Thyroid gland (tissue), 4 donors: Measurements from ENCODE around the gene SIK3. TPM values are rescaled to one million over a fixed set of nuclear protein-coding genes. Genes with fewer than 3 reads are reported as not detected.

ENCODE experiments used
- DNase-seq, 2 donors: peaks; one replicate each; pipeline ENCODE4 v3.0.0-alpha.2; 2019
- H3K27ac ChIP-seq, 3 donors: fragments of 200-600 bp; sonication (generic); 1 replicate in 2 of 3; 2 replicates in 1 of 3; pipeline ENCODE4 v1.5.1; 2016 to 2019; ENCODE audit warnings: mild to moderate bottlenecking in 1 of 3, moderate library complexity in 1 of 3
- H3K27me3 ChIP-seq: fragments of 200-600 bp; sonication (generic); one replicate; pipeline ENCODE4 v1.5.1; 2019
- H3K36me3 ChIP-seq, 2 donors: fragments of 200-600 bp; sonication (generic); one replicate each; pipeline ENCODE4 v1.5.1; 2016 to 2019
- H3K4me1 ChIP-seq, 2 donors: fragments of 200-600 bp; sonication (generic); one replicate each; pipeline ENCODE4 v1.5.1; 2017 to 2019
- H3K4me3 ChIP-seq, 3 donors: fragments of 200-600 bp; sonication (generic); replicated peaks in 1 of 3; 1 replicate in 2 of 3; 2 replicates in 1 of 3; pipeline ENCODE4 v1.5.1; 2016; ENCODE audit warnings: mild to moderate bottlenecking in 1 of 3
- H3K9me3 ChIP-seq: fragments of 200-600 bp; sonication (generic); one replicate; pipeline ENCODE4 v1.5.1; 2017
- CTCF ChIP-seq, 6 experiments: fragments of 200-600 bp in 3 of 6; fragments of 450-650 bp in 3 of 6; sonication (generic) in 3 of 6; IDR thresholded peaks; one replicate each; pipeline ENCODE4 v1.5.1; 2016 to 2019; ENCODE audit warnings: antibody characterized with exemption in 6 of 6, mild to moderate bottlenecking in 2 of 6, inconsistent platforms in 1 of 6, moderate library complexity in 1 of 6
- POLR2A ChIP-seq, 2 donors: fragments of 450-650 bp; IDR thresholded peaks; one replicate each; pipeline ENCODE4 v1.6.1; 2017; ENCODE audit warnings: antibody characterized with exemption in 2 of 2, mild to moderate bottlenecking in 2 of 2, moderate library complexity in 1 of 2
- WGBS, 2 donors: methylation state at CpG; one replicate each; pipeline ENCODE4 v1.1.5; 2017; 5-methylcytosine and 5-hydroxymethylcytosine counted together
- intact Hi-C: fragments of 100-400 bp; cut with DNase I; formaldehyde crosslinking; loops from one replicate; pipeline ENCODE4 v1.15.1; 2023
- total RNA-seq, 4 donors: library from RNA; depleted of rRNA; stranded (reverse); fragments of >200 nt; gene quantifications; one replicate each; pipeline ENCODE4 v1.2.3, GENCODE V29; 2016

The SIK3 gene
- total RNA-seq, 4 donors from 2014 or later: 46.0 to 86.3 (median 71.9) TPM

DNA sequence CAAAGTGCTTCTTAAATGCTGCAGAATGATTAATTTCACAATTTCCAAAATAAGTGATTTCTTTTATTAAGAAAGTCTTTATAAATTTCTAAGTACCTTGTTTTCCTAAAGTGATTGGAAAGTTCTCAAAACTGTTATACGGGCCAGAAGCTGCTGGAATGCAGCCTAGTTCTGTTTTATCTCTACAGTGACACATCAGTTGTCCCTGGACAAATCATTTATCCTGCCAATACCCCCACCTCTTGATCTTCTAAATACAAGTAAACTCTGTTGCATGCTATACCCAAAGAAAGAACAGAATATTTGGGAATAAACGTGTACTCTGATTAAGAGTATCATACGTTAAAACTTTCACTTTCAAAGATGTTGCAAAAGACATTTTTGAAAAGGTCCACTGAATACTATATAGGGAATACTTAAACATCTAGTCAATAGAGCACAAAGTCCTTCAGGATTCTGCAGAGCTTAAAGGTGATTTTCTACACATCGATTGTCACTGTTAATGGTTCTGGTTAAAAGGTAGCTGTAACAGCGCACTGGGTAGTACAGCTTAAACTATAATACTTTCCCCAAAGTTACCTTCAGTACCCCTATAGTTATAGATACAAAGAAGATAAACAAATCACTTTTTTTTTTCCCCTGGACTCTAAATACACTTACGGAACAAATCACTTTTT is 168.7 kb downstream of the SIK3 start:
- H3K36me3 ChIP-seq: no peaks in the 10 kb centered on the region
- H3K4me3 ChIP-seq: no peak overlapping the region
- DNase-seq: peak in 1 of 2 donors; percentile 24
- intact Hi-C loops: no loop called here
- 17 to 18% methylated on average over 6 of the region's 6 CpGs for WGBS, 2 donors
- H3K27me3 ChIP-seq: no peaks in the 10 kb centered on the region
- peak overlapping the region; percentile 39 to 60 (median 48) for H3K27ac ChIP-seq
- TF ChIP-seq CTCF (IDR thresholded peaks at IDR 0.05) (no peak), POLR2A (IDR thresholded peaks at IDR 0.05) (no peak)
- no peaks in the 10 kb centered on the region for H3K9me3 ChIP-seq
- H3K4me1 ChIP-seq: peaks cover 43 to 50% of the 10 kb centered on the region in 2 donors

- intact Hi-C loops: no loop called here
- H3K4me3 ChIP-seq: no peak overlapping the region
- no peak for DNase-seq
- H3K9me3 ChIP-seq: no peaks in the 10 kb centered on the region
- WGBS, 2 donors: 57 to 59% methylated on average over 5 of the region's 5 CpGs
- peaks cover 43 to 50% of the 10 kb centered on the region in 2 donors for H3K4me1 ChIP-seq
- peak overlapping the region; percentile 38 to 48 (median 39) for H3K27ac ChIP-seq
- TF ChIP-seq POLR2A (IDR thresholded peaks at IDR 0.05) (no peak), CTCF (IDR thresholded peaks at IDR 0.05) (no peak)
- no peaks in the 10 kb centered on the region for H3K27me3 ChIP-seq
- no peaks in the 10 kb centered on the region for H3K36me3 ChIP-seq
Measured at GRCh38 chr11:116928845-116929244, 169.4 kb downstream of the SIK3 start.

- H3K36me3 ChIP-seq: no peaks in the 10 kb centered on the region
- H3K4me3 ChIP-seq: no peak overlapping the region
- peaks cover 43 to 50% of the 10 kb centered on the region in 2 donors for H3K4me1 ChIP-seq
- no peaks in the 10 kb centered on the region for H3K27me3 ChIP-seq
- intact Hi-C loops: no loop called here
- DNase-seq: no peak
- H3K27ac ChIP-seq: peak overlapping the region; percentile 38 to 48 (median 39)
- H3K9me3 ChIP-seq: no peaks in the 10 kb centered on the region
- TF ChIP-seq POLR2A (IDR thresholded peaks at IDR 0.05) (no peak), CTCF (IDR thresholded peaks at IDR 0.05) (no peak)
- WGBS, 2 donors: 81 to 94% methylated on average over 1 of the region's 1 CpG
Measured at GRCh38 chr11:116928102-116928777, 170.0 kb downstream of the SIK3 start.

DNA sequence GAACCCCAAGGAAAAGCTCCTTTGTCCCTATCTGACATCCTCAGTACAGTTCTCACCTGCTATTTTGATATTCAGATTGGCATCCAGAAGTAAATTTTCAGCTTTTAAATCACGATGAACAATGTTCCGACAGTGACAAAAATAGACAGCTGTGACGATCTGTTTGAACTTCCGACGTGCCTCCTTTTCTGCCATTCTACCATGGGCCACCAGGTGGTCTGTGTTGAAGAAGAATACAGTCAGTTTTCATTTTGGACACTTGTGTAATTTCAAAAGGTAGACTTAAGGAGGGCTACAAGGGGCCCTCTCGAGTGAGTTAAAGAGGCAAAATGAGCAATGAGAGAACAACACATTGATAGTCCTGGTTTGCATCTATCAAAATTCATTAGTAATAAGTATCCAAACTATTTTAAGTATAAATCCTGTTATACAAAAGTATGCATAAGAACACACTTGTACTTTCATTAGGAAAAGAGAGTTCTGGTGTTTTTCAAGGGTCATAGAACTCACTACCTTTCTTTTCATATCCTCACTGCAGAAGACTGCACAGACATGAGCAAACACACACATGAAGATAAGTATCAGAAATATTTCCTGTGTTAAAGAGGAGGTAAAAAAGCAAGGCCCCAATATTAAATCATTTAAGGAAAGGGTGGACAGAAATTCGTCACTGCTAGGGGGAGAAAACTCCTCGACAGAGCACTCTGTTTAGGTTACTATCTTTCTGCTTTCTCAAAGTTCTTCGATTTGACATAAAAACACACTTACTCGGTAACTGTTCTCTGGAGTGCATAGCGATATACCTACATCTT is 170.9 kb downstream of the SIK3 start:
- Histone ChIP-seq H3K27ac (no peak overlapping the region), H3K4me1 (peaks cover 39 to 47% of the 10 kb centered on the region in 2 donors), H3K27me3 (no peaks in the 10 kb centered on the region), H3K9me3 (no peaks in the 10 kb centered on the region), H3K4me3 (no peak overlapping the region), H3K36me3 (no peaks in the 10 kb centered on the region)
- no peak for TF ChIP-seq POLR2A (IDR thresholded peaks at IDR 0.05)
- TF ChIP-seq CTCF (IDR thresholded peaks at IDR 0.05): peak in 1 of 6 experiments; percentile 24
- WGBS, 2 donors: 76 to 78% methylated on average over 11 of the region's 11 CpGs
- intact Hi-C loops: no loop called here
- DNase-seq: no peak
